T follicular helper cell (primary cell): ENCODE results near the gene DNER.
"Not testable (repeated sequence)": the region's sequence is repeated elsewhere in the genome, so short reads cannot be mapped to it uniquely, and the experiment has no call there.

Experiments used
- DNase-seq: peaks from one replicate; pipeline ENCODE4 v3.0.0-alpha.2; 2020; ENCODE audit warnings: low read depth

The DNER gene

DNA sequence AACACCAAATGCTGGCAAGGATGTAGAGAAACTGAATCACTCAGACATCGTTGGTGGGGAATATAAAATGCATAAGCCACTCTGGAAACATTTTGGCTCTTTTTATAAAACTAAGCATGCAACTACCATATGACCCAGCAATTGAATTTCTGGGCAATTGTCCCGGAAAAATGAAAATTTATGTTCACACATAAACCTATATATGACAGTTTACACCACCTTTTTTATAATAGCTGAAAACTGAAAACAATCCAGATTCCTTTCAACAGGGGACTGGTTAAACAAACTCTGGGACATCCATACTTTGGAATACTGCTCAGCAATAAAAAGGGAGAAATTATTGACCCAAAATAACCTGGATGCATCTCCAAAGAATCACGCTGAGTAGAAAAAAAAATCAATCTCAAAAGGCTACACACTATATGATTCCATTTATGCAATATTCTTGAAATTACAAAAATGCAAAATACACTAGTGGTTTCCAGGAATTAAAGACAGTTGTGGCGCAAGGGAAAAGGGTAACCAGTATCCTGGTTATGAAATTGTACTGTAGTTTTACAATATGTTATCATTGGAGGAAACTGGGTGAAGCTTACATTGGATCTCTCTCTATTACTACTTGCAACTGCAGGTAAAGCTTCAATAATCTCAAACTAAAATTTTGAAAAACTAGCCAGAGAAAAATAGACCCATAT, 313.0 kb downstream of the DNER start:
- no peak for DNase-seq

GRCh38 chr2:229393926-229394325, 320.4 kb downstream of the DNER start:
- no peak for DNase-seq

DNA sequence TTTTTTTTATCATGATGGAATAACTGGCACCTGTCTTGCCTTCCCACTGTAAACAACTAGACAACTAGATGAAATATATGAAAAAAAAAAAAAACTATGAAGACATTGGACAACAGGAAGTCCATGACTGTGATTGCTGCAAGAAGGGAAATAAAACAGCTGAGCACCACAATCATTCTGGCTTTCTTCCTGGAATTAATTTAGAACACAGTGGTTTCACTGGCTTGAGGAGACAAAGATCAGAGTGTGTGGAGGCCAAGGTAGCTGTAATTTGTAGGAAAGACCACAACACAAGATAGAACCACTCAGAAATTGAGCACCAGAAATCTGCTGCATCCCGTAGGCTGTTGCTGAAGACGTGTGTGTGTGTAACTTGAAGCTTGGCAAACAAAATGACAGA, 322.2 kb downstream of the DNER start:
- DNase-seq = no peak

GRCh38 chr2:229388731-229389130, 325.6 kb downstream of the DNER start:
- no peak for DNase-seq

GRCh38 chr2:229387866-229388265, 326.5 kb downstream of the DNER start:
- DNase-seq = no peak

GRCh38 chr2:229380101-229380625, 334.2 kb downstream of the DNER start:
- DNase-seq = no peak

DNA sequence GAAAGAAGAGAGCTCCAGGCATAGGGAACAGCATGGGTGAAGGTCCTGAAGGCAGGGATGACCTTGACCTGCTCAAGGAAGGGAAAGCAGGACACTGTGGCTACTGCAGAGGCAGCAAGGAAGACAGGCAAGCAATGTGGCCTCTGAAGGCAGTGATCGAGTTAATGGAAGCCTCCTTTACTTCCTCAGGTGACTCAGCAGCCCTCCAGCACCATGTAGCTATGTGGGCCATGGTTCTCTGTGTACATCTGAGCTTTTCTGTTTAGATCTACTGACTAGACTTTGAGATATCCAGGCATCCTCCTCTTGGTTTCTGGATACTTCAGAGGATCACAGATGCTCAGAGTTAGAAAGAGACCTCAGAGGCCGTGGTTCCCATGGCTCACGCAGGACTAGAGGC, 336.0 kb downstream of the DNER start:
- no peak for DNase-seq

DNA sequence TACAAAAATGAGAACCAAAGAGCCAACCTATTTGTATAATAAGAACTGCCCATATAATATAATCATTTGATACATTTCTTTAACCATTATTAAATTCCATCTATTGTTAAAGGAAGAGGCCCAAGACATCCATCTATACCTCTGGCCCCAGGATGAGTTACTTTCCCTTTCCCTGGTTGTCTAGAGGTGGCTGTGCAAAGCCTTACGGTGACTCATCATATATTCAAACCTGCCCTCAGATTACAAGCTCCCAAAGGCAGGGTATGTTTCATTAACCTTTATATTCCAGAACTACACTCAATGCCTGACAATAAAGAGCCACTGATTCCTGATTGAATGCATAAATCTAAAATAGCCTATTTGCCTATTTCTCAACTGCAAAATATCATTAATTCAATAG, 337.5 kb downstream of the DNER start:
- no peak for DNase-seq

GRCh38 chr2:229375251-229375650, 339.1 kb downstream of the DNER start:
- no peak for DNase-seq

DNA sequence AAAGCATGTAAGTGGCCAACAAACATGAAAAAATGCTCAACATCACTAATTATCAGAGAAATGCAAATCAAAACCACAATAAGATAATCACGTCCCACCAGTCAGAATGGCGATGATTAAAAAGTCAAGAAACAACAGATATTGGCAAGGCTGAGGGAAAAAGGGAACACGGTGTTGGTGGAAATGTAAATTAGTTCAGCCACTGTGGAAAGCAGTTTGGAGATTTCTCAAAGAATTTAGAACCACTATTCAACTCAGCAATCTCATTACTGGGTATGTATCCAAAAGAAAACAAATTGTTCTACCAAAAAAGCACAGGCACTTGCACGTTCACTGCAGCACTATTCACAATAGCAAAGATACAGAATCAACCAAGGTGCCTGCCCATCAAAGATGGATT, 341.0 kb downstream of the DNER start:
- DNase-seq = not testable (repeated sequence)

GRCh38 chr2:229372207-229372606, 342.1 kb downstream of the DNER start:
- no peak for DNase-seq

DNA sequence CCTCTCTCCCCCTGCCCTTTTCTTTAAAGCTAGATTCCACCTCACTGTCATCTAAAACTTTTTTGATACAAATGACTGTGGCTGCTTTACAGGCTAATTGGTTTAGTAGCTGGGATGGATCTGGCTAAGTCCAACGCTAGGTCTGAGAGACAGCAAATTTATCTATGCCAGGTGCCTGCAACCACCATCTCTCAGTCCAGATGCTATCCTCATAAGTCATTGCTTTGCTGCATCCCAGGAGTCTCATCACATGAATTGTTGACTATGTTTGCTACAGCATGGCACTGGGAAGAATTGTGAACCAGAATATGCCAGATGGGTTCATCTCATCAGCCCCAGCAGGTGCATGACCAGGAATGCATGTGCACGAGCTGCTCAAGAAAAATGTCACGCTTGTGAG, 343.3 kb downstream of the DNER start:
- no peak for DNase-seq

- DNase-seq = no peak
These were observed 343.8 kb downstream of the DNER start for GRCh38 chr2:229370509-229370908.

DNA sequence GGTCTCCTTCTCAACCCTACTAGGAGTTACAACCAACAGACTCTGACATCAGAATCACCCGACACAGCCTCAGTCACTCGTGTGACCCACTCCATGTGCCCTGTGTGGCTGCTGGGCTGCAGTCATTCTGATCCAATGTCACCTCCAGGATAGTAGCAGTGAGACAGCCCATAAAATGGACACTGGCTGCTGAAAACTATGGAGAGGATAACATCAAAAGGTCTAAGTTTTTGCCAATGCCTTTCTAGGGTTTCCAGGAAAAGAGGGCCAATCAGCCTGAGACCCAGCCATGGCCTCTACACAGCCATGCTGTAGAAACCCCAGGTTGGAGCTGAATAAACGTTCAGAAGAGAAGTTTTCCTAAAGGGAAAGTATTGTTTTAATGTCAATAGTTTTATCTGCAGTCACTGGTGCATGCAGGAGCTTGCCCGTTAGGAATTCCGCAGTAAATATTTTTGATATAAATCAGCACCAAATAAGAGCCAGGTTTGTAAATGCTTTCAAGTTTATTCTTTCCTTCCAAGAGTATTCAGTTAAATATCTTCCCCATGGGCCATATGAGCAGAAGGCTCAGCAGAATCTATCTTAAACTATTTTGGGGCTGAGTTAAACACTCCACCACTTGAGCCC, 351.1 kb downstream of the DNER start:
- DNase-seq = no peak

GRCh38 chr2:229350883-229351282, 363.5 kb downstream of the DNER start:
- DNase-seq = no peak

- DNase-seq = no peak
These were observed 364.1 kb downstream of the DNER start for GRCh38 chr2:229350117-229350805.

DNA sequence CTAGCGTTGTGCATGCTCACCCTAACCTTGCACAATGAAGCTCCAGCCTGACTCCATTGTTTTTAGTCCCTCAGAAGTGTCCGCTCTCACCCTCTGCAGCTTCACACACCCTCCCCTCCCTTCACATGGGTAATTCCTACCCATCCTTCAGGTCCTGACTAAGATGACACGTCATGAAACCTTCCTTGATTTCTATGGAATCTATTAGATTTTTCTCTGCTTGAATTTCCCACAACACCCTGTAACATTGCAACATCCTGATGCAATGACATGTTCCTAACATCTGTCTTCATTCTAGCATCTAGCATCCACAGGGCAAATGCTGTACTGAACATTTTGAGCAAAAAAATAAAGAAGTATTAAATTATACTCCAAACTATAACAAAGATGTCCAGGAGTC, 366.2 kb downstream of the DNER start:
- no peak for DNase-seq

GRCh38 chr2:229346816-229347540, 367.4 kb downstream of the DNER start:
- DNase-seq = no peak

GRCh38 chr2:229344955-229345354, 369.4 kb downstream of the DNER start:
- DNase-seq = no peak

- DNase-seq = no peak
These were observed 370.2 kb downstream of the DNER start for GRCh38 chr2:229344151-229344551.

DNA sequence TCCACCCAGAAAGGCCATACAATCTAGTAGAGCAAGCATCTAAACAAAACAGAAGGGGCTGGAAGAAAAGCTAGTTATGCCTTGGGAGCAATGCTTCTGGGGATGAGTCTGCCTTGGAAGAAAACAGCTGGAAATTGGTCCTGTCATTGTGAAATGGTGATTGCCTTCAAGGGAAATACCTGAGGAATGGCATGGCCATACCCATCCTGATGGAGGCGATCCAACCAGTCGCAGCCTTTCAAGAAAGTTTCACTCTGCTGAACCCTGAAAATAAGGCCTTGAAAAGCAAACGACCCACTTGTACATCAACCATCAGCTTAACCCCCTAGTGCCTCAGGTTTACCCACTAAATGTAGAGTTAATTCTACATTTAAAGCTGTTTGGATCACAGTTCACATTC, 370.7 kb downstream of the DNER start:
- DNase-seq = no peak

- no peak for DNase-seq
These were observed 372.0 kb downstream of the DNER start for GRCh38 chr2:229342376-229342775.
